GM20000 (cell line): ENCODE results near the gene IGFBP1.
"Not testable (repeated sequence)": the region's sequence is repeated elsewhere in the genome, so short reads cannot be mapped to it uniquely, and the experiment has no call there.

Experiments used
- DNase-seq: peaks from one replicate; pipeline ENCODE4 v3.0.0; 2012; ENCODE audit warnings: low spot score
- CTCF ChIP-seq: IDR thresholded peaks from 2 replicates; pipeline ENCODE4 v1.5.1; 2012; ENCODE audit warnings: mild to moderate bottlenecking, control low read depth; ENCODE audit errors: extremely low read depth, missing control alignments

The IGFBP1 gene

GRCh38 chr7:45888185-45888992 is at the start of gene IGFBP1:
Gene IGFBP1, plus strand, starts transcription at chr7:45888488. Its CDS starts 165 bp downstream, at chr7:45888653.
- no peak for TF ChIP-seq CTCF
- no peak for DNase-seq

- not testable (repeated sequence) for DNase-seq
These were observed 49.4 kb upstream of the IGFBP1 start for GRCh38 chr7:45838852-45839251.

GRCh38 chr7:45841926-45842717 is 46.2 kb upstream of the IGFBP1 start:
- DNase-seq, result not testable (repeated sequence)

- DNase-seq, result not testable (repeated sequence)
These were observed 41.8 kb upstream of the IGFBP1 start for GRCh38 chr7:45846536-45846935.

DNA sequence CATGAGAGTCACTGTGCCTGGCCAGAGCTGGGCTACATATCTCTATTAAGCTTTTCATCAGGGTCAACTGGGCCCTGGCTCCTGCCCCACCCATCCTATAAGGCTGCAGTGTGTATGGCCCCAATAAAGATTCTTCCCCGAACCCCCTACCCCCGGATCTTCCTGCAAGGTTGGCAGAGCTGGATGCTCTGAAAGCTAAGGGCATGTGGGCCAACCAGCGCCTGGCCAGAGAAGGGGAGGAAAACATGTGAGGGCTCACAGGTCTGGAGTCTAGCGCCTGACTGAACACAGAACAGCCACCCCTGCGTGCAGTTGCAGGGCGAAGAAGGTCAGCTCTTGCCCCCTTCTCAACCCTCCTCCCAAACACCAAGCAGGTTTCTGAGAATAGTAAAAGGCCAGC is 39.6 kb upstream of the IGFBP1 start:
- not testable (repeated sequence) for DNase-seq

DNA sequence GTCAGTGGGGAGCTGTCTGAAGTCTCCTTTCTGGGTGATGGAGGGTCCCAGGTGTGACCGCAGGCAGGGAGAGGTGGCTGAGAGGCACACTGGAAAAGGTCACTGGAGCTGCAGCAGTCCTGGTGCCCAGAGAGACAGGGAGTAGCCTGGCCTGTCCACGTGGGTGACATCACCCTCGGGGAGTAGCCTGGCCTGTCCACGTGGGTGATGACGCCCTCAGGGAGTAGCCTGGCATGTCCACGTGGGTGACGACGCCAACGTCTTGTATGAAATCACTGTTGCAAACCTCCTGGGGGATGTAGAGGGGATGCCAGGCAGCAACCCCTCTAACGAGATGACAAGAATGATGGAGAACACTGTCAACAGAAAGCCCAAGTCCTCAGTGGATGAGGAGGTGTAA is 35.3 kb upstream of the IGFBP1 start:
- not testable (repeated sequence) for DNase-seq

DNA sequence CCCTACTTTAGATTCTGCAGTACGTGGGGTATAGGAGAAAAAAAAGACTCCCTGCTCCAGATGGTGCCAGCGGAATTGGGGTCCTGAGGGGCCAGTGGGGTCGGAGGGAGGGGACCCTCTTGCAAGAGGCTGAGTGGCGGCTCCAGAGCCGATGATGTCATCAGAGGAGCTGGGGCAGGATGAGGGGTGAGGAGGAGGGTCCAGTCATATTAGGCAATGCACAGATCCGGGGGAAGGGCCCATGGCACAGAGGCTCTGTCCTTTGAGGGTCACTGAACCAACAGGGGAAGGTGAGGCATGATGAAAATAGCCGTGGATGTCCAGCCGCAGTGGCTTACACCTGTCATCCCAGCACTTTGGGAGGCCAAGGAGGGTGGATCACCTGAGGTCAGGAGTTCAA is 34.8 kb upstream of the IGFBP1 start:
- DNase-seq, result not testable (repeated sequence)

GRCh38 chr7:45855680-45856079 is 32.6 kb upstream of the IGFBP1 start:
- DNase-seq, result not testable (repeated sequence)

GRCh38 chr7:45856888-45857287 is 31.4 kb upstream of the IGFBP1 start:
- not testable (repeated sequence) for DNase-seq

DNA sequence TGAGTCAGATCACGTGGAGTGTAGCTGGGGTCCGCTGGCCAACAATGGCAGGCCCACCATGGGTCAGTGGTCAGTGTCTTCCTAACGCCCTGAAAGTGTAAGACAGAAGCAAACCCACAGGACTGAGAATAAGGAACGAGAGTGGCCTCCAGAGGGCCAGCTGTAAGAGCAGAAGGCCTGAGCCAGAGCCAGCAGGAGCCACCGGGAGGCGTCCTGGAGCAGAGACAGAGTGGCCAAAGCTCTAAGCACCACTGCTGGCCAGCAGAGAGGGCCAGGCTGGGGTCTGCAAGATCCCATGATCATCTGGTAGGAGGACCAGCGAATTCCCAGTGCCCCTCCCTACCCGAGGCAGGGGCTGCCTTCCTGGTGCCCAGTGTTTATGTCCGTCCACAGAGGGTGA is 24.6 kb upstream of the IGFBP1 start:
- no peak for DNase-seq
- TF ChIP-seq CTCF, result no peak

GRCh38 chr7:45865594-45866410 is 22.5 kb upstream of the IGFBP1 start:
- DNase-seq, result no peak

More at GRCh38 chr7:45865594-45866410, 22.5 kb upstream of the IGFBP1 start:
- TF ChIP-seq CTCF, result no peak
